Spleen (tissue), 7 donors: ENCODE results near the gene B3GNT5.

Source experiments
- POLR2AphosphoS5 ChIP-seq, 3 donors: sonication (generic); formaldehyde crosslinking; IDR thresholded peaks; one replicate each; pipeline ENCODE4 v1.5.1; 2017; ENCODE audit warnings: antibody characterized with exemption in 3 of 3
- TF ChIP-seq, protein P1 (sequence below), 11 experiments: fragments of 200-600 bp in 7 of 11; fragments of 450-650 bp in 4 of 11; sonication (generic) in 4 of 11; IDR thresholded peaks in 8 of 11; conservative IDR thresholded peaks in 3 of 11; 1 replicate in 7 of 11; 2 replicates in 4 of 11; pipeline versions ENCODE4 v1.4.0 to v1.8.0; 2016 to 2021; ENCODE audit warnings: antibody characterized with exemption in 11 of 11, inconsistent platforms in 4 of 11, mild to moderate bottlenecking in 1 of 11
- donor health status: DM: no; HTN: no; CAD: no; lungs with moderate emphysema.
- donor health status: DM: no; HTN: no; CAD: no.
- donor health status: DM: no; HTN: no; CAD: no.

DNA sequence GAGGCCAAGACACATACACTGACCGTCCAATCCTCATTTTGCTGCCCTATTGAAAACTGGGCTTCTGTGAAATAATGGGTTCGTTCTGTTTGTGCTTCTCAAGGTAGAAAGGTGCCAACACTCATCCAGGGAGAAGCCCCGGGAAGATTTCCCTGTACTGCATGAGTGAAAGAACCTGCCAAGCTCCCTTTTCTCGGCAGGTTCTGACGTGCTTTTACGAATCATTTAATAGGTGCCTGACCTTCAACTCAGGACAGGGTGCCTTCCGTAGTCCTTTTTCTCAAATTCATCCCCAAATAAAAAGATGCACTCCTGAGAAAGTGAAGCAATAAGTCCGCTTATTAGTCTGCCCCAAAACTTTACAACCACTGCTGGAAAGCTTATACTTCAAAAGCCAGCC, 64.2 kb downstream of the B3GNT5 start:
- no peak for TF ChIP-seq POLR2AphosphoS5 (IDR thresholded peaks at IDR 0.05)
- TF ChIP-seq, protein P1, sequence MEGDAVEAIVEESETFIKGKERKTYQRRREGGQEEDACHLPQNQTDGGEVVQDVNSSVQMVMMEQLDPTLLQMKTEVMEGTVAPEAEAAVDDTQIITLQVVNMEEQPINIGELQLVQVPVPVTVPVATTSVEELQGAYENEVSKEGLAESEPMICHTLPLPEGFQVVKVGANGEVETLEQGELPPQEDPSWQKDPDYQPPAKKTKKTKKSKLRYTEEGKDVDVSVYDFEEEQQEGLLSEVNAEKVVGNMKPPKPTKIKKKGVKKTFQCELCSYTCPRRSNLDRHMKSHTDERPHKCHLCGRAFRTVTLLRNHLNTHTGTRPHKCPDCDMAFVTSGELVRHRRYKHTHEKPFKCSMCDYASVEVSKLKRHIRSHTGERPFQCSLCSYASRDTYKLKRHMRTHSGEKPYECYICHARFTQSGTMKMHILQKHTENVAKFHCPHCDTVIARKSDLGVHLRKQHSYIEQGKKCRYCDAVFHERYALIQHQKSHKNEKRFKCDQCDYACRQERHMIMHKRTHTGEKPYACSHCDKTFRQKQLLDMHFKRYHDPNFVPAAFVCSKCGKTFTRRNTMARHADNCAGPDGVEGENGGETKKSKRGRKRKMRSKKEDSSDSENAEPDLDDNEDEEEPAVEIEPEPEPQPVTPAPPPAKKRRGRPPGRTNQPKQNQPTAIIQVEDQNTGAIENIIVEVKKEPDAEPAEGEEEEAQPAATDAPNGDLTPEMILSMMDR (IDR thresholded peaks at IDR 0.05 in 8 of 11, conservative IDR thresholded peaks at IDR 0.05 in 3 of 11): no peak
